MCF 10A (cell line): Measurements from ENCODE around the gene SKAP2. TPM values are rescaled to one million over a fixed set of nuclear protein-coding genes. Genes with fewer than 3 reads are reported as not detected.

Experiments
- BruUV-seq: library from RNA; stranded (reverse); fragments of 400-500 nt; replicated peaks from 2 replicates; lab custom pipeline; 2021; lab: Mats Ljungman, UMichigan
- CTCF ChIA-PET: fragments of 300-600 bp; sonication (Branson Sonifier 250); formaldehyde crosslinking; extraction: SDS; loops from one replicate; lab custom pipeline; 2021; ENCODE audit warnings: antibody characterized with exemption, inconsistent platforms; lab: Yijun Ruan, JAX
- POLR2A ChIA-PET: fragments of 300-600, 350-650 bp; sonication (Branson Sonifier 250); formaldehyde crosslinking; extraction: SDS; loops from one replicate; lab custom pipeline; 2020; ENCODE audit warnings: antibody characterized with exemption, inconsistent platforms; lab: Yijun Ruan, JAX
- DNase-seq: peaks from one replicate; pipeline ENCODE4 v3.0.0-alpha.2; 2018; ENCODE audit not compliant: unreplicated experiment
- H3K27ac Mint-ChIP-seq: one replicate; pipeline ENCODE4 v1.8.0; 2022; ENCODE audit warnings: mild to moderate bottlenecking, low read depth, mixed read lengths; ENCODE audit not compliant: unreplicated experiment
- H3K27me3 Mint-ChIP-seq: one replicate; pipeline ENCODE4 v1.8.0; 2022; ENCODE audit warnings: mixed read lengths; ENCODE audit not compliant: insufficient read depth, unreplicated experiment
- H3K36me3 Mint-ChIP-seq: one replicate; pipeline ENCODE4 v1.8.0; 2022; ENCODE audit warnings: mild to moderate bottlenecking, moderate library complexity, mixed read lengths; ENCODE audit not compliant: insufficient read depth, unreplicated experiment
- H3K4me1 Mint-ChIP-seq: one replicate; pipeline ENCODE4 v1.8.0; 2022; ENCODE audit warnings: mixed read lengths; ENCODE audit not compliant: insufficient read depth, unreplicated experiment
- H3K4me3 Mint-ChIP-seq: one replicate; pipeline ENCODE4 v1.8.0; 2022; ENCODE audit warnings: mild to moderate bottlenecking, moderate library complexity, mixed read lengths; ENCODE audit not compliant: unreplicated experiment
- H3K9me3 Mint-ChIP-seq: one replicate; pipeline ENCODE4 v1.8.0; 2022; ENCODE audit warnings: mixed read lengths; ENCODE audit not compliant: unreplicated experiment
- intact Hi-C: fragments of 100-400 bp; cut with micrococcal nuclease; formaldehyde crosslinking; loops from 2 replicates; pipeline ENCODE4 v1.14.1; 2022
- total RNA-seq: library from RNA; stranded (reverse); gene quantifications from 2 replicates; pipeline ENCODE4 v1.2.3, GENCODE V29; 2022
- TF ChIP-seq, protein P1 (sequence below): fragments of 200-600 bp; IDR thresholded peaks from one replicate; pipeline ENCODE4 v1.8.0; 2022; ENCODE audit warnings: antibody characterized with exemption, mild to moderate bottlenecking; ENCODE audit not compliant: unreplicated experiment

The SKAP2 gene
- total RNA-seq, 1 experiment from 2014 or later = 27.5 TPM

DNA sequence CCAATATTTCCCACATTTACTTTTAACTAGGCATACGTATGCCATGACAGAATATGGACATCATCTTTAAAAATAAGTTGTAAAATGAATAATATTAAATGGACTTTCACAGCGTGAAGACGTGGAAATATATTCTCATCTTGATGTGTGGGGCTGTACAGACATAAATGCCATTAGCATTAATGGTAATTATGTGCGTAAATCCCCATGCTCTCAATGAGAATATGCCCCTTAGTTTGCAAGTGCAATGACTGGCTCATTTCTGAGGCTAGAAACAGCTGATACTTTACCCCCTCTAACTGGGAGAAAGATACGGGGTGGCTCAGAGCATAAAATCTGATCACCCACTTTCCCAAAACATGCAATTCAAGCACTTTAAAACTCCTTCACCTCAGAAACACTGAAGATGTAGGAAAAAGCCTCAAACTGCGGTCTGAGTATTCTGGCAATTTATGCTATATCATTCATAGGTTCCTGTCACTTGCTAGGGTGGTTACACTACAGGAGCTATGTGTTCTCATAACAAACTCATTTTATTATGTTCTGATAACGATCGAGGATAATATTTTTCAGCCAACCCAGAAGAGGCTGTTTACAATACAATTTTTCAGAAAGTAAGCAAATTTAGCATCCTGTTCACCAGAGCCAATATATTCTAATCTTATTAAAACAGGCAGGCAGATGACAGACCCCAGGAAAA lies 211.8 kb downstream of the SKAP2 start:
- no TSS peak for BruUV-seq
- TF ChIP-seq, protein P1, sequence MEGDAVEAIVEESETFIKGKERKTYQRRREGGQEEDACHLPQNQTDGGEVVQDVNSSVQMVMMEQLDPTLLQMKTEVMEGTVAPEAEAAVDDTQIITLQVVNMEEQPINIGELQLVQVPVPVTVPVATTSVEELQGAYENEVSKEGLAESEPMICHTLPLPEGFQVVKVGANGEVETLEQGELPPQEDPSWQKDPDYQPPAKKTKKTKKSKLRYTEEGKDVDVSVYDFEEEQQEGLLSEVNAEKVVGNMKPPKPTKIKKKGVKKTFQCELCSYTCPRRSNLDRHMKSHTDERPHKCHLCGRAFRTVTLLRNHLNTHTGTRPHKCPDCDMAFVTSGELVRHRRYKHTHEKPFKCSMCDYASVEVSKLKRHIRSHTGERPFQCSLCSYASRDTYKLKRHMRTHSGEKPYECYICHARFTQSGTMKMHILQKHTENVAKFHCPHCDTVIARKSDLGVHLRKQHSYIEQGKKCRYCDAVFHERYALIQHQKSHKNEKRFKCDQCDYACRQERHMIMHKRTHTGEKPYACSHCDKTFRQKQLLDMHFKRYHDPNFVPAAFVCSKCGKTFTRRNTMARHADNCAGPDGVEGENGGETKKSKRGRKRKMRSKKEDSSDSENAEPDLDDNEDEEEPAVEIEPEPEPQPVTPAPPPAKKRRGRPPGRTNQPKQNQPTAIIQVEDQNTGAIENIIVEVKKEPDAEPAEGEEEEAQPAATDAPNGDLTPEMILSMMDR = no peak
- POLR2A ChIA-PET = interaction anchor here (0.6 kb wide), 1 partner anchor 10 kb away, joined by 3 read pairs; no protein-coding TSS in a partner anchor
- DNase-seq = no peak
- no peaks in the 10 kb centered on the region for H3K27me3 Mint-ChIP-seq
- intact Hi-C loops = no loop called here
- peaks cover 34% of the 10 kb centered on the region for H3K4me1 Mint-ChIP-seq
- H3K27ac Mint-ChIP-seq = no peak overlapping the region
- H3K36me3 Mint-ChIP-seq = no peaks in the 10 kb centered on the region
- no peaks in the 10 kb centered on the region for H3K9me3 Mint-ChIP-seq
- CTCF ChIA-PET = interaction anchor here (0.6 to 1.3 kb wide), 2 partner anchors 23 to 201 kb away, joined by 3 read pairs; no protein-coding TSS in a partner anchor
- no peak overlapping the region for H3K4me3 Mint-ChIP-seq

DNA sequence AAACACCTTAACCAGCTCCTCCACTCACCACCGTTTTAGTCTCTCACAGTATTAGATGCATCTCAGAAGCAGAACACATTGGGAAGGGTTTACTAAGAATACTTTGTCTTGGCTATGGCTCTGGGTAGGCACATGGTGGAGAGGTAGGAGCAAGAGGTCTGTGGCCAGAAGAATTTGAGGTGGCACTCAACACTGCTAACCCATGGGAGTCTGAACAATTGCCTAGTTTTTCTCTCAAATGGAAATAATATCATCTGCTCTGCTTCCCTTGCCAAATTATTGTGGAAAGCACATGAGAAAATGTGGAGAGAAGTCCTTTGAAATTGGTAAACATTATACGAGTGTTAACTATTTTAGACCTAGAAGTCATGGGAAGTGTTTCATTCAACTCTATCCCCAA lies 214.3 kb downstream of the SKAP2 start:
- BruUV-seq = no TSS peak
- no peak overlapping the region for H3K27ac Mint-ChIP-seq
- intact Hi-C loops = no loop called here

DNA sequence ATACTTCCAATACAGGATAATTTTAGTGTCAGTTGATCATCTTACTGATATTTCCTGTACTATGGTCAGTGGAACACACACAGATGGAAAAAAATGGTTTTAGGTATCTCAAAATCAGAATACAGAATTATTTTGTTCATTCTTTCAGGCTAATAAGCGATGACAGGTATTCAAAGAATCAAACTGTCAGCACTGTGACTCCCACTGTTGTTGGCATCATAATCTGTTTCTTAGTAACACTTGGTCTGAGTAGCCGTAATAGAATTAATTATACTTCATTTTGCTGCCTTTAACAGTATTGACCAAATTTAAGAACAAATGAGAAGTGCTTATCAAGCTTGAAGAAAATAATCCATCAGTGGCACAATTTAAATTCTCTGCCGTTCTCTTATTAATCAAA lies 215.0 kb downstream of the SKAP2 start:
- Mint-ChIP-seq H3K36me3 (no peaks in the 10 kb centered on the region), H3K27me3 (no peaks in the 10 kb centered on the region), H3K4me1 (peaks cover 31% of the 10 kb centered on the region), H3K9me3 (no peaks in the 10 kb centered on the region), H3K27ac (no peak overlapping the region), H3K4me3 (no peak overlapping the region)
- POLR2A ChIA-PET = interaction anchor here (0.7 to 1.4 kb wide), 3 partner anchors 15 to 492 kb away, joined by 3 to 5 read pairs (median 4); no protein-coding TSS in a partner anchor
- CTCF ChIA-PET = interaction anchor here (0.6 kb wide), 1 partner anchor 279 kb away, joined by 3 read pairs; no protein-coding TSS in a partner anchor
- no TSS peak for BruUV-seq
- intact Hi-C loops = no loop called here
- TF ChIP-seq, protein P1 = no peak
- DNase-seq = no peak

More for the DNA sequence above, 214.3 kb downstream of the SKAP2 start:
- no peak for DNase-seq
- TF ChIP-seq, protein P1 = no peak
- H3K4me3 Mint-ChIP-seq = no peak overlapping the region
- H3K4me1 Mint-ChIP-seq = peaks cover 34% of the 10 kb centered on the region
- no peaks in the 10 kb centered on the region for H3K27me3 Mint-ChIP-seq
- no peaks in the 10 kb centered on the region for H3K9me3 Mint-ChIP-seq
- ChIA-PET CTCF (interaction anchor here (1.4 kb wide), 1 partner anchor 281 kb away, joined by 4 read pairs; no protein-coding TSS in a partner anchor), POLR2A (no interaction called here)
- no peaks in the 10 kb centered on the region for H3K36me3 Mint-ChIP-seq

DNA sequence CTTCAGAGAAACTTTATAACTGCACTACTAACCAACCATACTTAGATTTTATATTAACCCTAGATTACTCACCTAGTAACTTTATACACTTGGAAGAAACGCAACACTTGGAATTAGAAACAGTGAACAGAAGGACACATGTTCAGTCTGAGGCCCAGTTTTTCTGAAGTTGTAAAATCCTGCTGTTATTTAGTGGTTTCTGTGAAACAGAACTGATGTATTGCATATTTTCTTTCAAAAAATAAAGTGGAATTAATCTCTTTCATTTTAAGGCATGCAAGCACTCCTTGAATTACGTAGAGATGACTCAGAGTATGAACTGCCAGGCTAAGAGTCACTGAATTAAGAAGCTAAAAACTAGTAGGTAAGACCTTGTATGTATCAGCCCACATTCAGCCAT lies 215.8 kb downstream of the SKAP2 start:
- TF ChIP-seq, protein P1 = no peak
- BruUV-seq = no TSS peak
- Mint-ChIP-seq H3K27ac (peak overlapping the region; percentile 42), H3K4me3 (no peak overlapping the region), H3K27me3 (no peaks in the 10 kb centered on the region), H3K4me1 (peaks cover 23% of the 10 kb centered on the region), H3K36me3 (no peaks in the 10 kb centered on the region), H3K9me3 (no peaks in the 10 kb centered on the region)
- ChIA-PET POLR2A (interaction anchor here (0.7 to 1.4 kb wide), 5 partner anchors 16 to 493 kb away, joined by 3 to 5 read pairs (median 3); no protein-coding TSS in a partner anchor), CTCF (interaction anchor here (0.6 to 1.2 kb wide), 2 partner anchors 15 to 278 kb away, joined by 3 read pairs; no protein-coding TSS in a partner anchor)
- peak; percentile 64 for DNase-seq
- intact Hi-C loops = no loop called here
